Measurements from ENCODE around the gene CRTC1.

CRTC1 gene

DNA sequence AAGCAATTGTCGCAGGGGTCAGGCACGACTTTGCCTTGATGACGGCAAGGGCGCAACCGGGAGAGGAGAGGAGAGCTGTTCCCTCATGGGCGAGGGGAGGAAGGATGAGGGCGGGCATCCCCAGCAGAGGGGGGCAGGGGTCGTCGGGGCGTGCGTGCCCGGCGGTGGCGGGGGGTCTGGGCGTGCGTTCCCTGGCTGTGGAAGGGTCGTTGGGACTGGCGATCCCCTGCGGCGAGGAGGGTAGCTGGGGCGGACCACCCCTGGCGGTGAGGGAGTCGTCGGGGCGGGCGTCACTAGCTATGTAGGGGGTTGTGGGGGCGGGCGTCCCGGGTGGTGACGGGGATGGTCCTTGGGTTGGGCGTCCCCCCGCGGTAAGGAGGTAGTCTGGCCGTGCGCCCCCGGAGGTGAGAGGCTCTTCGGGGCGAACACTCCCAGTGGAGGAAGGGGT lies 106.0 kb downstream of the CRTC1 start:
- H3K27ac ChIP-seq: no peak overlapping the region
- DNase-seq (ENCODE audit: low spot score): no peak
- POLR2A ChIA-PET (ENCODE audit: low non-redundant PET): no interaction called here
- CTCF ChIA-PET: no interaction called here
- no peak for TF ChIP-seq CTCF (conservative IDR thresholded peaks at IDR 0.05; ENCODE audit: low read depth)

- CTCF ChIA-PET: no interaction called here
- DNase-seq (ENCODE audit: low spot score): no peak
- H3K27ac ChIP-seq: no peak overlapping the region
- no peak for TF ChIP-seq CTCF (conservative IDR thresholded peaks at IDR 0.05; ENCODE audit: low read depth)
- POLR2A ChIA-PET (ENCODE audit: low non-redundant PET): no interaction called here
Observed at GRCh38 chr19:18789883-18790565, 106.5 kb downstream of the CRTC1 start.

- no peak within 1 kb of the TSS for H3K27ac ChIP-seq
- TF ChIP-seq CTCF (conservative IDR thresholded peaks at IDR 0.05; ENCODE audit: low read depth): no peak
- ChIA-PET POLR2A (ENCODE audit: low non-redundant PET) (no interaction called here), CTCF (no interaction called here)
- DNase-seq (ENCODE audit: low spot score): no peak
Observed at GRCh38 chr19:18790566-18791314, 107.3 kb downstream of the CRTC1 start, which contains the start of gene COMP. TSS of gene COMP (minus strand) at chr19:18791305. CDS start at chr19:18791269, 36 bp downstream.

- CTCF ChIA-PET: interaction anchor here (0.6 kb wide), 1 partner anchor 20 kb away, joined by 3 read pairs; no protein-coding TSS in a partner anchor
- H3K27ac ChIP-seq: no peak overlapping the region
- TF ChIP-seq CTCF (conservative IDR thresholded peaks at IDR 0.05; ENCODE audit: low read depth): no peak
- POLR2A ChIA-PET (ENCODE audit: low non-redundant PET): interaction anchor here (0.6 kb wide), 1 partner anchor 404 kb away, joined by 8 read pairs; no protein-coding TSS in a partner anchor
- no peak for DNase-seq (ENCODE audit: low spot score)
Observed at GRCh38 chr19:18791315-18791678, 107.8 kb downstream of the CRTC1 start.

- no peak overlapping the region for H3K27ac ChIP-seq
- DNase-seq (ENCODE audit: low spot score): no peak
- no peak for TF ChIP-seq CTCF (conservative IDR thresholded peaks at IDR 0.05; ENCODE audit: low read depth)
- ChIA-PET POLR2A (ENCODE audit: low non-redundant PET) (no interaction called here), CTCF (no interaction called here)
Observed at GRCh38 chr19:18792661-18793060, 109.2 kb downstream of the CRTC1 start.

GRCh38 chr19:18793144-18794028 lies 109.9 kb downstream of the CRTC1 start:
- ChIA-PET CTCF (no interaction called here), POLR2A (ENCODE audit: low non-redundant PET) (no interaction called here)
- no peak for TF ChIP-seq CTCF (conservative IDR thresholded peaks at IDR 0.05; ENCODE audit: low read depth)
- DNase-seq (ENCODE audit: low spot score): no peak
- H3K27ac ChIP-seq: no peak overlapping the region
